Hematopoietic multipotent progenitor cell treated with erythropoietin and hydrocortisone succinate and interleukin-3 and kit ligand, for 8 days (in vitro differentiated cells): ENCODE data around the gene RHD.
"Not testable (repeated sequence)": the region's sequence is repeated elsewhere in the genome, so short reads cannot be mapped to it uniquely, and the experiment has no call there.

ENCODE experiments used
- DNase-seq: peaks from one replicate; pipeline ENCODE4 v3.0.0-alpha.2; 2015

Gene RHD

GRCh38 chr1:25259813-25260212 is 12.5 kb upstream of the RHD start:
- DNase-seq, result not testable (repeated sequence)

- not testable (repeated sequence) for DNase-seq
These were observed 12.0 kb upstream of the RHD start for GRCh38 chr1:25260336-25260735.

GRCh38 chr1:25266554-25267287 is 5.6 kb upstream of the RHD start:
- DNase-seq, result peak; percentile 6

GRCh38 chr1:25267288-25268142 is 4.8 kb upstream of the RHD start:
- peak; percentile 67 for DNase-seq

GRCh38 chr1:25268143-25268760 is 4.1 kb upstream of the RHD start:
- not testable (repeated sequence) for DNase-seq

- not testable (repeated sequence) for DNase-seq
These were observed 3.3 kb downstream of the RHD start for GRCh38 chr1:25275648-25276047.

GRCh38 chr1:25277295-25277694 is 5.0 kb downstream of the RHD start:
- not testable (repeated sequence) for DNase-seq

GRCh38 chr1:25278358-25278757 is 6.0 kb downstream of the RHD start:
- not testable (repeated sequence) for DNase-seq

GRCh38 chr1:25278790-25279189 is 6.5 kb downstream of the RHD start:
- DNase-seq, result not testable (repeated sequence)

GRCh38 chr1:25279693-25280111 is 7.4 kb downstream of the RHD start:
- peak; percentile 87 for DNase-seq

- DNase-seq, result not testable (repeated sequence)
These were observed 13.6 kb downstream of the RHD start for GRCh38 chr1:25285862-25286261.

- not testable (repeated sequence) for DNase-seq
These were observed 14.9 kb downstream of the RHD start for GRCh38 chr1:25287164-25287563.

- not testable (repeated sequence) for DNase-seq
These were observed 16.3 kb downstream of the RHD start for GRCh38 chr1:25288573-25289101.

- not testable (repeated sequence) for DNase-seq
These were observed 17.7 kb downstream of the RHD start for GRCh38 chr1:25290043-25290442.

GRCh38 chr1:25293426-25293825 is 21.1 kb downstream of the RHD start:
- not testable (repeated sequence) for DNase-seq

GRCh38 chr1:25294889-25295826 is 22.8 kb downstream of the RHD start:
- not testable (repeated sequence) for DNase-seq

- not testable (repeated sequence) for DNase-seq
These were observed 24.2 kb downstream of the RHD start for GRCh38 chr1:25296501-25296900.

GRCh38 chr1:25300729-25301128 is 28.4 kb downstream of the RHD start:
- DNase-seq, result not testable (repeated sequence)

GRCh38 chr1:25302330-25302729 is 30.0 kb downstream of the RHD start:
- not testable (repeated sequence) for DNase-seq

- DNase-seq, result not testable (repeated sequence)
These were observed 32.6 kb downstream of the RHD start for GRCh38 chr1:25304936-25305335.

- DNase-seq, result not testable (repeated sequence)
These were observed 35.9 kb downstream of the RHD start for GRCh38 chr1:25308168-25308567.

GRCh38 chr1:25309085-25309484 is 36.8 kb downstream of the RHD start:
- not testable (repeated sequence) for DNase-seq
